Transverse colon (tissue), 4 donors: ENCODE results near the gene ATG9B. TPM values are rescaled to one million over a fixed set of nuclear protein-coding genes. Genes with fewer than 3 reads are reported as not detected.

Experiments used
- DNase-seq: peaks from one replicate; pipeline ENCODE4 v3.0.0-alpha.2; 2019
- H3K27ac ChIP-seq, 4 donors: fragments of 200-600 bp; sonication (generic); 2 replicates each; pipeline ENCODE4 v1.5.1; 2016 to 2018; ENCODE audit warnings: inconsistent platforms in 4 of 4
- H3K27me3 ChIP-seq: fragments of 200-600 bp; sonication (generic); 2 replicates; pipeline ENCODE4 v1.5.1; 2017; ENCODE audit warnings: inconsistent platforms
- H3K36me3 ChIP-seq, 4 donors: fragments of 200-600 bp; sonication (generic); 2 replicates each; pipeline ENCODE4 v1.5.1; 2017 to 2019; ENCODE audit warnings: inconsistent platforms in 4 of 4
- H3K4me1 ChIP-seq, 4 donors: fragments of 200-600 bp; sonication (generic); 2 replicates each; pipeline ENCODE4 v1.5.1; 2017 to 2020; ENCODE audit warnings: inconsistent platforms in 4 of 4
- H3K4me3 ChIP-seq, 4 donors: fragments of 200-600 bp; sonication (generic); 1 replicate in 1 of 4; 2 replicates in 3 of 4; pipeline versions ENCODE4 v1.5.1 to v1.6.1; 2017 to 2019; ENCODE audit warnings: inconsistent platforms in 4 of 4
- H3K9me3 ChIP-seq, 2 donors: fragments of 200-600 bp; sonication (generic); 2 replicates each; pipeline ENCODE4 v1.5.1; 2017 to 2019; ENCODE audit warnings: inconsistent platforms in 2 of 2
- EP300 ChIP-seq: sonication (generic); formaldehyde crosslinking; IDR thresholded peaks from one replicate; pipeline ENCODE4 v1.6.1; 2017; ENCODE audit warnings: antibody characterized with exemption, low read depth
- POLR2A ChIP-seq: fragments of 450-650 bp; IDR thresholded peaks from one replicate; pipeline ENCODE4 v1.6.1; 2016; ENCODE audit warnings: antibody characterized with exemption, mild to moderate bottlenecking, moderate library complexity
- POLR2AphosphoS5 ChIP-seq, 3 donors: sonication (generic); formaldehyde crosslinking; IDR thresholded peaks; one replicate each; pipeline ENCODE4 v1.6.1; 2016; ENCODE audit warnings: antibody characterized with exemption in 3 of 3
- WGBS, 2 donors: methylation state at CpG; one replicate each; pipeline ENCODE4 v1.1.5; 2018; ENCODE audit warnings: low coverage in 1 of 2; 5-methylcytosine and 5-hydroxymethylcytosine counted together
- in situ Hi-C, 4 donors: fragments of 200-750 bp; cut with MboI; loops; one replicate each; pipeline versions ENCODE4 v1.15.0 to v1.15.1; 2017; ENCODE audit warnings: low sequenced_read_pairs in 3 of 4, low pct_ligation_motif_present in 1 of 4, low pct_unique_long_range_greater_than_20kb in 1 of 4
- intact Hi-C: fragments of 100-400 bp; cut with DNase I; formaldehyde crosslinking; loops from one replicate; pipeline ENCODE4 v1.15.1; 2023; ENCODE audit warnings: low total_unique reads
- total RNA-seq, 4 donors: library from RNA; depleted of rRNA; stranded (reverse); fragments of >200 nt; gene quantifications; one replicate each; pipeline ENCODE4 v1.1.0, GENCODE V29; 2016
- TF ChIP-seq, protein P1 (sequence below), 5 experiments: fragments of 200-600 bp in 3 of 5; fragments of 450-650 bp in 2 of 5; sonication (generic) in 3 of 5; IDR thresholded peaks; 1 replicate in 2 of 5; 2 replicates in 3 of 5; pipeline ENCODE4 v1.5.1; 2016 to 2017; ENCODE audit warnings: antibody characterized with exemption in 5 of 5, inconsistent platforms in 3 of 5, mild to moderate bottlenecking in 2 of 5, moderate library complexity in 1 of 5

ATG9B gene
- total RNA-seq, 4 donors from 2014 or later: 1.1 TPM; not detected in 3

DNA sequence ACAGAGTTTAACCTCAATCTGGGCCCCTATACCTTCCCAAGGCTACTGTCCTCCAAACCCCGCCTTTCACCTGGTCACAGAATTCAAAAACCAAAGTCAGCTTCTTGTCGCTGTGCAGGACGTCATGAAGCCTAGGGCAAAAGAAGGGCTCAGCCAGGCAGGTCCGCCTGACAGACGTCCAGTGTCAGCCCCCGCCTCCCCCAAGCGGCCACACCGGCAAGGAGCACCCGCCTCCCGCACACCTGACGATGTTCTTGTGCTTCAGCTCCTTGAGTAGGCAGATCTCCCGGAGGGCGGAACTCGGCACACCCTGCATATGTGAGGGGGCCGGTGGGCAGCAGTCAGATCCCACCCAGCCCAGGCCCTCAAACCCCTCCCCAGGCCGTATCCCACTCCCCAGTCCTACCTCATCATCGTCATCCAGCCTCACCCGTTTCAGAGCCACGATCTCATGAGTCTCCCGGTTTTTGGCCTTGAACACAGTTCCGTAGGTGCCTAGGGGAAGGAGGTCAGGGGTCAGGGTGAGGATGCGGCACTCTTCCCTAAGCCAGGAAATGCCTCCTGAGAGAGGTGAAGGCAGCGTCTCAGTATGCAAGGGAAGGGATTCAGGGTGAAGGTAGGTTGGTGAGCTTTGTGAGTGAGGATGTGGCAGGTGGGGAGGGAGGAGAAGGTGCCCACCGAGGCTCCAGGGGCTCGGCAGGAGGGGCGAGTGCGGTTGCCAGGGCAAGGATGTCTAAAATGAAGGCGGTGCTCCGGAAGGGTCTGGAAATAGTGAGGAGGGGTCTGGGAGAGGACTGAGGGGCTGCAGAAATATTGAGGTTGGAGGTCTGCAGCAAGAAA is 32.6 kb upstream of the ATG9B start:
- WGBS, 2 donors: 12 to 40% methylated on average over 6 to 26 of the region's 29 CpGs
- no peaks in the 10 kb centered on the region for H3K36me3 ChIP-seq
- intact Hi-C loops: no loop called here
- H3K27ac ChIP-seq: peak overlapping the region; percentile 95 to 98 (median 96)
- peaks cover 24 to 39% (median 38%) of the 10 kb centered on the region in 4 donors for H3K4me1 ChIP-seq
- H3K9me3 ChIP-seq: no peaks in the 10 kb centered on the region
- H3K27me3 ChIP-seq: no peaks in the 10 kb centered on the region
- peak overlapping the region; percentile 70 to 80 (median 74) for H3K4me3 ChIP-seq
- in situ Hi-C loops: no loop called here
- DNase-seq: no peak
- TF ChIP-seq, protein P1, sequence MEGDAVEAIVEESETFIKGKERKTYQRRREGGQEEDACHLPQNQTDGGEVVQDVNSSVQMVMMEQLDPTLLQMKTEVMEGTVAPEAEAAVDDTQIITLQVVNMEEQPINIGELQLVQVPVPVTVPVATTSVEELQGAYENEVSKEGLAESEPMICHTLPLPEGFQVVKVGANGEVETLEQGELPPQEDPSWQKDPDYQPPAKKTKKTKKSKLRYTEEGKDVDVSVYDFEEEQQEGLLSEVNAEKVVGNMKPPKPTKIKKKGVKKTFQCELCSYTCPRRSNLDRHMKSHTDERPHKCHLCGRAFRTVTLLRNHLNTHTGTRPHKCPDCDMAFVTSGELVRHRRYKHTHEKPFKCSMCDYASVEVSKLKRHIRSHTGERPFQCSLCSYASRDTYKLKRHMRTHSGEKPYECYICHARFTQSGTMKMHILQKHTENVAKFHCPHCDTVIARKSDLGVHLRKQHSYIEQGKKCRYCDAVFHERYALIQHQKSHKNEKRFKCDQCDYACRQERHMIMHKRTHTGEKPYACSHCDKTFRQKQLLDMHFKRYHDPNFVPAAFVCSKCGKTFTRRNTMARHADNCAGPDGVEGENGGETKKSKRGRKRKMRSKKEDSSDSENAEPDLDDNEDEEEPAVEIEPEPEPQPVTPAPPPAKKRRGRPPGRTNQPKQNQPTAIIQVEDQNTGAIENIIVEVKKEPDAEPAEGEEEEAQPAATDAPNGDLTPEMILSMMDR (IDR thresholded peaks at IDR 0.05): peak in 1 of 5 experiments; percentile 21
- TF ChIP-seq POLR2A: no peak

- Histone ChIP-seq H3K36me3 (no peaks in the 10 kb centered on the region), H3K27ac (no peak overlapping the region), H3K4me3 (no peak overlapping the region), H3K4me1 (peaks cover 18 to 35% (median 33%) of the 10 kb centered on the region in 4 donors), H3K9me3 (no peaks in the 10 kb centered on the region), H3K27me3 (no peaks in the 10 kb centered on the region)
- in situ Hi-C loops: no loop called here
- TF ChIP-seq EP300 (no peak), POLR2AphosphoS5 (IDR thresholded peaks at IDR 0.05) (no peak)
- TF ChIP-seq, protein P1 (IDR thresholded peaks at IDR 0.05): no peak
- DNase-seq: no peak
- intact Hi-C loops: no loop called here
- WGBS, 2 donors: 82 to 90% methylated on average over 4 to 6 of the region's 6 CpGs
Measured at GRCh38 chr7:151056283-151056665, 32.0 kb upstream of the ATG9B start.

- Histone ChIP-seq H3K4me3 (no peak overlapping the region), H3K36me3 (no peaks in the 10 kb centered on the region), H3K9me3 (no peaks in the 10 kb centered on the region), H3K27me3 (peaks cover 8% of the 10 kb centered on the region), H3K4me1 (peaks cover 6 to 23% (median 21%) of the 10 kb centered on the region in 4 donors), H3K27ac (no peak overlapping the region)
- no peak for DNase-seq
- 97% methylated on average over 6 of the region's 8 CpGs; no CpG with 5 or more reads in 1 of the 2 donors for WGBS, 2 donors
- intact Hi-C loops: loop anchor here (2.0 kb wide), 1 partner anchor 59 kb away; no protein-coding TSS in a partner anchor
- no peak for TF ChIP-seq EP300
- TF ChIP-seq, protein P1 (IDR thresholded peaks at IDR 0.05): no peak
- no peak for TF ChIP-seq POLR2A
- TF ChIP-seq POLR2AphosphoS5 (IDR thresholded peaks at IDR 0.05): no peak
- in situ Hi-C loops: no loop called here
Measured at GRCh38 chr7:151053751-151054150, 29.5 kb upstream of the ATG9B start.

DNA sequence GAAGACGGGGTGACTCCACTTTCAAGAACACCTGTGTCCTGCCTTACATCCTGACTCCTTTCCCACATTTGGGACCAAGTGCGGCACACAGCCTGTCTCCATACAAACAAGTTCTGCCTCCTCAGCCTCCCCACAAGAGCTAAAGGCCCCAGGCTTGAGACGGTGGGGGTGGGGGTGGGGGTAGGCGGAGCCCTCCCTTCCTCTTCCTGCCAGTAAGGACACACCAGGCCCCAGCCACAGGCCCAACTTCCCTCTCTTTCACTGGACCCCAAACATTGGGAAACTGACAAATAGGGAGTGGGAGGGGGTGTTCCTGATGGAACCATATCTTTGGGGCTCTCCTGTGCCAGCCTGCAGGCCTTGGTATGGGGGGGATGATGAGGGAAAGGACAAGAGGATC is 28.8 kb upstream of the ATG9B start:
- WGBS, 2 donors: 62% methylated on average over 4 of the region's 4 CpGs; no CpG with 5 or more reads in 1 of the 2 donors
- TF ChIP-seq EP300: no peak
- TF ChIP-seq, protein P1 (IDR thresholded peaks at IDR 0.05): no peak
- TF ChIP-seq POLR2AphosphoS5 (IDR thresholded peaks at IDR 0.05): no peak
- TF ChIP-seq POLR2A: no peak
- no peak overlapping the region for H3K27ac ChIP-seq
- H3K4me1 ChIP-seq: peaks cover 6 to 18% (median 16%) of the 10 kb centered on the region in 4 donors
- H3K36me3 ChIP-seq: no peaks in the 10 kb centered on the region
- in situ Hi-C loops (no loop called here), intact Hi-C loops (loop anchor here (2.0 kb wide), 1 partner anchor 60 kb away; no protein-coding TSS in a partner anchor)
- DNase-seq: no peak
- no peak overlapping the region for H3K4me3 ChIP-seq
- peaks cover 8% of the 10 kb centered on the region for H3K27me3 ChIP-seq
- no peaks in the 10 kb centered on the region for H3K9me3 ChIP-seq
